ENCODE results near the gene B4GALNT3. TPM values are rescaled to one million over a fixed set of nuclear protein-coding genes. Genes with fewer than 3 reads are reported as not detected.

The B4GALNT3 gene
- total RNA-seq, 1 experiment from 2014 or later = 23.3 TPM

- no peaks in the 10 kb centered on the region for H3K23me2 ChIP-seq (ENCODE audit: insufficient read length, low read depth, low read length, poor library complexity, severe bottlenecking)
- H3K4me1 Mint-ChIP-seq = peaks cover 14 to 25% of the 10 kb centered on the region in 2 experiments
- H2AFZ ChIP-seq (ENCODE audit: low read length) = no peak overlapping the region
- no peak overlapping the region for H3K18ac ChIP-seq (ENCODE audit: insufficient read length, low read depth, low read length)
- no peaks in the 10 kb centered on the region for H3K9me3 Mint-ChIP-seq
- H3K79me1 ChIP-seq (ENCODE audit: insufficient read depth, low read depth, low read length, poor library complexity, severe bottlenecking) = no peaks in the 10 kb centered on the region
- H2BK15ac ChIP-seq (ENCODE audit: low read depth, low read length) = no peak overlapping the region
- H3K27ac ChIP-seq (ENCODE audit: insufficient read length, low read depth, low read length) = no peak overlapping the region
- H3K56ac ChIP-seq (ENCODE audit: insufficient read length, low read depth, low read length) = no peak overlapping the region
- no peak overlapping the region for H3K23ac ChIP-seq (ENCODE audit: insufficient read length, low read depth, low read length)
- no peak overlapping the region for H2BK12ac ChIP-seq (ENCODE audit: insufficient read length, low read depth, low read length)
- H3T11ph ChIP-seq (ENCODE audit: low read length) = no peak overlapping the region
- no peak overlapping the region for H3K9ac ChIP-seq (ENCODE audit: extremely low read depth, insufficient read length, low read length)
- no CpG with 5 or more reads among the region's 11 CpGs for WGBS (ENCODE audit: extremely low coverage, insufficient read length, low lambda C conversion rate)
- H3K14ac ChIP-seq (ENCODE audit: insufficient read depth, low read length) = peak overlapping the region; percentile 12; the same call in 1 of the 2 replicates
- H2BK5ac ChIP-seq (ENCODE audit: insufficient read length, low read length) = no peak overlapping the region
- H3K79me2 ChIP-seq (ENCODE audit: insufficient read depth, low read length) = no peaks in the 10 kb centered on the region
- no peak overlapping the region for H4K91ac ChIP-seq (ENCODE audit: insufficient read length, low read depth, low read length)
- H3K27me3 ChIP-seq (ENCODE audit: insufficient read depth, low read length) = no peaks in the 10 kb centered on the region
- H2BK20ac ChIP-seq (ENCODE audit: low read depth, low read length, poor library complexity, severe bottlenecking) = no peak overlapping the region
- H4K20me1 ChIP-seq (ENCODE audit: control insufficient read depth, insufficient read depth, insufficient read length) = no peaks in the 10 kb centered on the region
- DNase-seq = peak; percentile 25
- no peak overlapping the region for H2AK5ac ChIP-seq (ENCODE audit: insufficient read length, low read length)
- H4K5ac ChIP-seq (ENCODE audit: insufficient read length, low read depth, low read length) = no peak overlapping the region
- H3K4ac ChIP-seq (ENCODE audit: low read depth, low read length) = no peak overlapping the region
- no peaks in the 10 kb centered on the region; the same call in 1 of the 2 replicates for H3K27me3 Mint-ChIP-seq (ENCODE audit: low read depth)
- no peak overlapping the region for H2BK120ac ChIP-seq (ENCODE audit: low read depth, low read length, poor library complexity, severe bottlenecking)
- H3K9me3 ChIP-seq (ENCODE audit: control insufficient read depth, low read depth, low read length) = no peaks in the 10 kb centered on the region
- H3K36me3 Mint-ChIP-seq (ENCODE audit: insufficient read depth in 1 of 3, low read depth in 3 of 3) = peaks cover 0 to 4% (median 3%) of the 10 kb centered on the region in 3 experiments; a peak in 3 of 7 replicates
- H3K4me3 Mint-ChIP-seq = no peak overlapping the region
- H3K4me2 ChIP-seq (ENCODE audit: insufficient read depth, insufficient read length, low read length) = no peak overlapping the region
- peaks cover 3% of the 10 kb centered on the region for H3K4me1 ChIP-seq (ENCODE audit: insufficient read depth, low read length)
- peak overlapping the region in 2 of 3 experiments; percentile 70 to 71; a peak in 1 of 7 replicates for H3K27ac Mint-ChIP-seq
- no peak for TF ChIP-seq CTCF (conservative IDR thresholded peaks at IDR 0.05)
- no peak overlapping the region for H4K8ac ChIP-seq (replicated peaks; ENCODE audit: insufficient read length, low read depth, low read length)
These were observed 10.4 kb downstream of the B4GALNT3 start for GRCh38 chr12:470133-470532.

Measured in H9 (cell line).